GM18511 (cell line): Measurements from ENCODE around the gene PTGFRN.

ENCODE experiments used
- ATAC-seq: cut with Tn5 transposase; IDR thresholded peaks from one replicate; pipeline ENCODE4 v1.9.1; 2021; ENCODE audit warnings: mild to moderate bottlenecking, moderate library complexity; ENCODE audit not compliant: unreplicated experiment

PTGFRN gene

GRCh38 chr1:116940814-116941599 is 31.3 kb downstream of the PTGFRN start:
- no peak for ATAC-seq

GRCh38 chr1:116941670-116942069 is 32.0 kb downstream of the PTGFRN start:
- no peak for ATAC-seq

- ATAC-seq, result no peak
Observed at GRCh38 chr1:116942344-116942743, 32.6 kb downstream of the PTGFRN start.

GRCh38 chr1:116943438-116943837 is 33.7 kb downstream of the PTGFRN start:
- ATAC-seq, result no peak

GRCh38 chr1:116944613-116945012 is 34.9 kb downstream of the PTGFRN start:
- no peak for ATAC-seq

GRCh38 chr1:116945421-116945820 is 35.7 kb downstream of the PTGFRN start:
- no peak for ATAC-seq

- ATAC-seq, result no peak
Observed at GRCh38 chr1:116945996-116946395, 36.3 kb downstream of the PTGFRN start.

- no peak for ATAC-seq
Observed at GRCh38 chr1:116947092-116947860, 37.6 kb downstream of the PTGFRN start.

GRCh38 chr1:116948046-116948445 is 38.3 kb downstream of the PTGFRN start:
- no peak for ATAC-seq

GRCh38 chr1:116948642-116949041 is 38.9 kb downstream of the PTGFRN start:
- no peak for ATAC-seq

GRCh38 chr1:116949213-116949985 is 39.7 kb downstream of the PTGFRN start:
- no peak for ATAC-seq

- no peak for ATAC-seq
Observed at GRCh38 chr1:116950517-116951199, 40.9 kb downstream of the PTGFRN start.

GRCh38 chr1:116951200-116951935 is 41.7 kb downstream of the PTGFRN start:
- ATAC-seq, result no peak

GRCh38 chr1:116952738-116953275 is 43.1 kb downstream of the PTGFRN start:
- no peak for ATAC-seq

GRCh38 chr1:116954440-116954839 is 44.7 kb downstream of the PTGFRN start:
- no peak for ATAC-seq

GRCh38 chr1:116956378-116956777 is 46.7 kb downstream of the PTGFRN start:
- ATAC-seq, result no peak

- no peak for ATAC-seq
Observed at GRCh38 chr1:116957646-116958045, 47.9 kb downstream of the PTGFRN start.

GRCh38 chr1:116958110-116958509 is 48.4 kb downstream of the PTGFRN start:
- ATAC-seq, result no peak

- ATAC-seq, result no peak
Observed at GRCh38 chr1:116958977-116959376, 49.3 kb downstream of the PTGFRN start.

GRCh38 chr1:116961606-116962005 is 51.9 kb downstream of the PTGFRN start:
- no peak for ATAC-seq
